CD4-positive, alpha-beta T cell treated with Interferon gamma for 1 hour (primary cell): ENCODE data around the gene AP1S3.
"Not testable (repeated sequence)": the region's sequence is repeated elsewhere in the genome, so short reads cannot be mapped to it uniquely, and the experiment has no call there.

Experiments
- DNase-seq: peaks from one replicate; pipeline ENCODE4 v3.0.0-alpha.2; 2020

The AP1S3 gene

DNA sequence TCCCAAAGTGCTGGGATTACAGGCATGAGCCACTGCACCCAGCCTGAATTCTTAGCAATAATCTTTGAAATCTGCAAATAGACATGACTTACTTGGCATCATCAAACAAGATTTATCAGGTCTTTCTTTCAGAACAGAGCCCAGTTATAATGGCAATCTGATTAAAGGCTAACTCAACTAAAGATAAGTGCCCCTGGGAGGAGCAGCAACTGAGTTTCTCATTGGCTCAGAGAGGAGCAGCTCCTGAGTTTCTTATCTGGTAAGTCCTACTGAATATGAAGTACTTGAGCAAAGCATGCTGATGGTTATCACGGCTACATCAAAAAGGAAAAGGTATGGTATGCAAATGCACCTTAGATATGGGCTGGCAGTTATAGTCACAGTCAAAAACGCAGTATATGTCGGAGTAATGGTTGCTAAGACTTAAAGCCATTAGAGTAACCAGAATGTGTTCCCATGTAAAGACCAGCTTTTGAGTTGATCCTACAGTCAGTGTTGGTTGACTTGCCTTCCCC lies 15.0 kb upstream of the AP1S3 start:
- DNase-seq: no peak

DNA sequence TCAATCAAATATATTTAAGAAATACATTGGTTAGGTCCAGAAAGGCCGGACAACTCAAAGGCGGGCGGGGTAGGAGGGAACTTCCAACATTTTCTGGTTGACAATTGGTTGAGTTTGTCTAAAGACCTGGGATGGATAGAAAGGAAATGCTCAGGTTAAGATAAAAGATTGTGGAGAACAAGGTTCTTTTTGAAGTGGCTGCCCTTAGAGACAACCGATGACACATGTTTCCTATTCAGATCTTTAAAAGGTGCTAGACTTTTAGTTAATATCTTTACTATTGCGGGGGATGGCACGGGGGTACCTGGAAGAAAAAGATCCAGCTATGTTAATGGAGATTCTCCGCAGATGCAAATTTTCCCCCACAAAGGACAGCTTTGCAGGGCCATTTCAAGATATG lies 10.0 kb upstream of the AP1S3 start:
- no peak for DNase-seq

DNA sequence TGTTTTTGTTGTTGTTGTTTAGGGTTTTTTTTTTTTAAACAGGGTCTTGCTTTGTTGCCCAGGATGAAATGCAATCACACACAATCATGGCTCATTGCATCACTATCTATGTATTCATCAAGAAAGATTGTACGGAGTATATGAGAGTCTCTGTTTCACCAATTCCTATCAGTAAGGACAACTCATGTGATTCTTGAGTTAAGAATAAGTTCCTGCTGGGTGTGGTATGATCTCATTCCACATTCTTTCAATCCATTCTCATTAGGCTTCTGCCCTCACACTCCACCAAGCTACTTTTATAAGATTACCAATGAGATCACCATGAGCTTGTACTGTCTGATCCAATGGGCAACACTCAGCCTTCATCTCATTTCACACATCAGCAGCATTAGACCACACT lies 9.1 kb upstream of the AP1S3 start:
- no peak for DNase-seq

GRCh38 chr2:223841436-223842190 lies 4.2 kb upstream of the AP1S3 start:
- no peak for DNase-seq

- DNase-seq: peak; percentile 73
These were observed 1.5 kb downstream of the AP1S3 start for GRCh38 chr2:223835701-223836532.

DNA sequence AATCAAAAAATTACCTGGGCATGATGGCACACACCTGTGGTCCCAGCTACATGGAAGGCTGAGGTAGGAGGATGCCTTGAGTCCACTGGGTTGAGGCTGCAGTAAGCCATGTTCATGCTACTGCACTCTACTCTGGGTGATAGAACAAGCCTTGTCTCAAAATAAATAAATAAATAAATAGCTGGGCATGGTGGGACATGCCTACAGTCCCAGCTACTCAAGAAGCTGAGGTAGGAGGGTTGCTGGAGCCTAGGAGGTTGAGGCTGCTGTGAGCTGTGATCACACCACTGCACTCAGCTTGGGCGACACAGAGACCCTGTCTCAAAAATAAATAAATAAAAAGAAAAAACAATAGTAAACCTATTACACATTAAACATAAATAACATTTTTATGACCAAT lies 3.0 kb downstream of the AP1S3 start:
- DNase-seq: no peak

GRCh38 chr2:223832241-223832903 lies 5.0 kb downstream of the AP1S3 start:
- no peak for DNase-seq

DNA sequence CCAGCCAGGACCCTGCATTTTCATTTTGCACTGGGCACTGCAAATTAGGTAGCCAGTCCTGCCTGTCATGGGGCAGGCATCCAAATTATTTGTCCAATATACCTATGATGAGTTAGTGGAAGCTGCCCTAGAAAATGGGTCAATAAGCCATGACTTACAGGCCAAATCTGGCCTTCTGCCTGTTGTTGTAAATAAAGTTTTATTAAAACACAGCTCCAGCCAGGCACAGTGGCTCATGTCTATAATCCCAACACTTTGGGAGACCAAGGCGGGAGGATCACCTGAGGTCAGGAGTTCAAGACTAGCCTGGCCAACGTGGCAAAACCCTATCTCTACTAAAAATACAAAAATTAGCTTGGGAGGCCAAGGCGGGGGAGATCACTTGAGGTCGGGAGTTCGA lies 8.3 kb downstream of the AP1S3 start:
- DNase-seq: no peak

DNA sequence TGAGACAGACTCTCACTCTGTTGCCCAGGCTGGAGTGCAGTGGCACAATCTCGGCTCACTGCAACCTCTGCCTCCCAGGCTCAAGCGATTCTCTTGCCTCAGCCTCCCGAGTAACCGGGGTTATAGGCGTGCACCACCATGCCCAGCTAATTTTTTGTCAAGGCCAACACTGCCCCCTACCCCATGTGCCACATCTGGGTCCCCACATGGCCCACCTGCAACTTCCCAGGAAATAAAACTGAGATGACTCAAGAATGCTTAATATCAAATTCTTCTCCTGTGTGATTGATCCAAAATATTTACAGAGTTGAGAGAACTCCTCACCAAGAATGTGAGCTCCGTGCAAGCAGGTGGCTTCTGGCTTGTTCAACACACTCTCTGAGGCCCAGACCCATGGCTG lies 9.1 kb downstream of the AP1S3 start:
- DNase-seq: no peak

- no peak for DNase-seq
These were observed 10.4 kb downstream of the AP1S3 start for GRCh38 chr2:223826995-223827394.

DNA sequence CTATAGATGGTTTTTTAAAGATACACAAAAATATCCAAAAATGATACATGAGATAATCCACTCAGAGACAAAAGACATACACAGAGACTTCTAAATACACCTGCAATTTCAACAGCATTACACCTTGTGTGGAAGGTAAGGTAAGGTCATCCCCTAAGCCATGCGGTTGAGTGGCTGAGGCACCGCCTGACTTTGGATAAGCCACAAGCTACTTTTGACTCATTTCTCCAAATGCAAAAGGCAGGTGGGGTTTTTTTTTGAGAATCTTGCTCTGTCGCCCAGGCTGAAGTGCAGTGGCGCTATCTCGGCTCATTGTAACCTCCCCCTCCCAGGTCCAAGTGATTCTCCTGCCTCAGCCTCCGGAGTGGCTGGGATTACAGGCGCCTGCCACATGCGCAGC lies 13.1 kb downstream of the AP1S3 start:
- DNase-seq: no peak

DNA sequence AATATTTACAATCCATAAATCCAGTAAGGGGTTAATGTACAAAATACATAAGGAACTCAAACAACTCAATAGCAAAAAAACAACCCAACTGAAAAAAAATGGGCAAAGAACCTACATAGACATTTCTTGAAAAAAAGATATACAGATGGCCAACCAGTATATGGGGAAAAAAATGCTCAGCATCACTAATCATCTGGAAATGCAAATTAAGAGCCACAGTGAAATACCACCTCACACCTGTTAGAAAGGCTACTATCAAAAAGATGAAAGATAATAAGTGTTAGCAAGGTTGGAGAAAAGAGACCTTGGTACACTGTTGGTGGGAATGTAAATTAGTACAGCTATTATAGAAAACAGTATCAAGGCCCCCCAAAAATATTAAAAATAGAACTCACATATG lies 14.6 kb downstream of the AP1S3 start:
- no peak for DNase-seq

GRCh38 chr2:223820549-223820948 lies 16.8 kb downstream of the AP1S3 start:
- DNase-seq: no peak

DNA sequence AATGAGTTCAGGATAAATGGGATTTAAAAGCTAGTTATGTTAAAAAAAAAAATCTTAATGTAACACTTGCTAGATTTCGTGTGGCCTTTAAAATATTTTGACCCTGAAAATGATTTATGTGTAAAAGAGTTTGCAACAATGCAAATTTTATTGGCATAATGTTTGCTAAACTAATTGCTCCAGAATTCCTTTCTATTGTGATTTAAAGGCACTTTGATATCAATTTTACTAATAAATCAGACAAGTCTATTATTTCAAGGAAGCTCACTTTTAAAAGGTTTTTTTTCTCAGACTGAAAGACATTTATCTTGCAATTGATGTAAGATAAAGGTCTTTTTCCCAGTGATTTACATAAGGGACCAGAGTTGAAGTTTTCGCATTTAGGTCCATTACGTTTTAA lies 17.5 kb downstream of the AP1S3 start:
- no peak for DNase-seq

GRCh38 chr2:223815884-223816570 lies 21.4 kb downstream of the AP1S3 start:
- DNase-seq: no peak

- no peak for DNase-seq
These were observed 22.0 kb downstream of the AP1S3 start for GRCh38 chr2:223815186-223815883.

GRCh38 chr2:223814764-223815163 lies 22.6 kb downstream of the AP1S3 start:
- DNase-seq: not testable (repeated sequence)

DNA sequence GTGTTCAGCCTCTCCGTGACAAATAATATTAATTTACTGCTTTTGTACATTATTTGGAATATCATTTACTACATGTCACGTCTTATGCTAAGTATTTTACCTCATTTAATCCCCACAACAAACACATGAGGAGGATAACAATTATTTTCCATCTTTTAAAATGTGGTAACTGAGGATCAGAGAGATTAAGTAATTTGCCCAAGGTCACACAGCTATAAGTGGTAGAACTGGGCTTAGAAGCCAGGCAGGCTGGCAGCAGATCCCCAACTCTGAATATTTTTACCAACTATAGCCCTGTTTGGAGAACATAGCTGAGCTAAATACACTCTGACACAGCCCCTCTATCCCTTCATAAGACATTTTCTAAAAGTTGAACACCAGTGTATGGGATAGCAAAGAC lies 24.1 kb downstream of the AP1S3 start:
- DNase-seq: no peak

DNA sequence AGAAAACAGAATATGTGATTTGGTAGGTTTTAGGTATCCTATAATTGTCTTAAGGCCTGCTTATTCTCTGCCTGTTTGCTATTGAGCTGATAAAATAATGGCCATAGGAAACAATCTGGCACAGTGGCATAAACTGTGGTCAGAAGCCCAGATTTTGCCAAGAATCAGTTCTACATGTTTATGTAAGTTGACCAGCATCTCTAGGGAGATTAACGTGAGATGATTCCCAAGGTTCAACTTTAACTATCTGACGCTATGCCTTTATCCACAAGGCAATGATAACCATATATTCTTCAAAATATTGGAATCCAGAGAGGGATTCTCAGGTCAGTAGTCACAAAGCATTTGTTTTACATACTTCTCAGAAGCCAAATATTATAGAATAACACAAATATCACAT lies 25.6 kb downstream of the AP1S3 start:
- no peak for DNase-seq

DNA sequence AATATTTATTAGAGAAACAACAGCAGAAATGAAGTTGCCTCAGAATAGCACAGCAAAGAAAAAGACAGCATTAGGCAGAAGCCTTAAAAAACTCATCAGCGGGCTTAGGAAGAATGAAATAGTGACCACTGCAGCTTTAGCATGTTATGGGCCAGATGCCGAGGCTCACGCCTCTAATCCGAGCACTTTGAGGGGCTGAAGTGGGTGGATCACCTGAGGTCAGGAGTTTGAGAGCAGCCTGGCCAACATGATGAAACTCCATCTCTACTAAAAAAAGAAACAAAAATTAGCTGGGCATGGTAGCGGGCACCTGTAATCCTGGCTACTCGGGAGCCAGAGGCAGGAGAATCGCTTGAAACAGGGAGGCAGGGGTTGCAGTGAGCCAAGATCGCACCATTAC lies 32.4 kb downstream of the AP1S3 start:
- DNase-seq: no peak

DNA sequence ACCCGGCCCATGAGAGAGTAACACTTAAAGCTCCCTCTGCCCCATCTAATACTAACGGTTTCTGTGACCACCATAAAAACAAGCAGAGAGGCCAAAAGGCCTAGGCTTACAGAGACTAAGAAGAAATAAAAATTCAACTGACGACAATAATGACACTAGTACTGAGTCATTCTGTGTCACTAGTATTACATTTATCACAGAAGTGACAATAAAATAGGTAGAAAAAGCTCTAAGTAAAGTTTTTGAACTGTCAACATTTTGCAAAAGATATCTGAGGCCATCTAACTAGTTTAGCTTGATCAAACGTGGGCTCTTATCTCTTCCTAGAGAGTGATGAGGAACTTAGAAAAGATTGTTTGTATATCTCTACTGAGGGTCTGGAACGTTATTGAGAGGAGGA lies 35.6 kb downstream of the AP1S3 start:
- no peak for DNase-seq

DNA sequence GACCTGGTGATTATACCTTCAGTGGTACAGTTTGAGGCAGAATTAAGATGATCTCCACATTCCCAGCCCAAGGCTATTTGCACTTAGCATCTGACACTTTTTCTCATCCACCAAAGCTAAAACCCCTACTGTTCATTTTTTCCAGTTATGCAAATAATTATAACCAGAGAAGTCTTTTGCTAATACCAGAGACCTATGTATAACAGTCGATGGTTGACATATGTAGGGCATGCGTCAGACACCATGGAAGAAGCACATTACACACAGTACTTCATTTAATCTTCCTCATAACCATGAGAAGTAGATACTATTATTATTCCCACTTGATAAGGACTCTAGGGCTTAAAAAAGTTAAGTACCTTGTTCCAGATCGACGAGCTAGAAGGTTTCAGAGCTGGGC lies 36.5 kb downstream of the AP1S3 start:
- DNase-seq: no peak
